ENCODE results near the gene CABP2.
A peak's percentile ranks its signal among the peaks of the same experiment; 100 is the strongest.

The CABP2 gene

DNA sequence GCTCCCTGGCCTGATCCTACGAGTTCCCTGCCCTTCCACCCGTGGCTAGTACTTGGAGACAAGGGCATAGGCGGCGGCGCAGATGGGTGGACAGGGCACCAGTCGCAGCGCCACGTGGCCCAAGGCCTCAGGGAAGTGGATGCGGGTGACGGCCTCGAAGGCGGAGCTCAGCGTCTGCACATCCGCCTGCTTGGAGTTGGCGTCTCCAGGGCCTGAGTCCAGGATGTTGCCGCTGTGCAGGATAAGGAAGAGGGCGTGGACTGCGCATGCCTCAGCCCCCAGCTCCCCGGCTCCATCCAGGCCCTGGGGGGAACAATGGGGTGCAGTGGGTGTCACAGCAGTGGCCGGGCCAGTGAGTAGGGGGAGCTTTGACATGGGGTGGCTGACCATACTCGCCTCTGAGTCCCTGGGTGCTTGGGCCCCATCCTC lies 24.7 kb downstream of the CABP2 start:
- H3K27ac ChIP-seq (ENCODE audit: low read length, poor library complexity, severe bottlenecking): no peak overlapping the region
- no peak overlapping the region for H3K4ac ChIP-seq (ENCODE audit: low read depth in 1 of 2, low read length in 2 of 2)
- H4K8ac ChIP-seq (ENCODE audit: low read length): no peak overlapping the region
- WGBS: 91% methylated on average over 21 of the region's 21 CpGs
- no peaks in the 10 kb centered on the region for H3K9me3 ChIP-seq (ENCODE audit: control insufficient read depth, low read length)
- no peak overlapping the region for H2BK12ac ChIP-seq (ENCODE audit: low read length in 2 of 2)
- H3K79me1 ChIP-seq (replicated peaks; ENCODE audit: low read length, poor library complexity, severe bottlenecking): peaks cover 57% of the 10 kb centered on the region
- no peak overlapping the region for H3K14ac ChIP-seq (ENCODE audit: low read length in 2 of 2)
- no peak overlapping the region for H2BK5ac ChIP-seq (ENCODE audit: low read depth, low read length, poor library complexity, severe bottlenecking)
- no peak overlapping the region for H3K23ac ChIP-seq (ENCODE audit: low read length in 2 of 2)
- H3K9ac ChIP-seq (ENCODE audit: low read length): no peak overlapping the region
- peaks cover 7 to 92% of the 10 kb centered on the region in 2 experiments for H3K36me3 ChIP-seq (ENCODE audit: control insufficient read depth in 1 of 2, insufficient read depth in 2 of 2, low read depth in 1 of 2, low read length in 2 of 2)
- H2BK15ac ChIP-seq (ENCODE audit: low read depth, poor library complexity, severe bottlenecking): no peak overlapping the region
- no peaks in the 10 kb centered on the region for H3K27me3 ChIP-seq (ENCODE audit: control insufficient read depth in 1 of 2, insufficient read depth in 1 of 2, low read length in 2 of 2)
- no peak overlapping the region for H3K18ac ChIP-seq (ENCODE audit: low read depth in 1 of 2, low read length in 2 of 2)
- H2BK120ac ChIP-seq (ENCODE audit: low read depth, low read length): no peak overlapping the region
- no peak overlapping the region for H3K4me2 ChIP-seq (ENCODE audit: low read length, poor library complexity, severe bottlenecking)
- H2AFZ ChIP-seq (ENCODE audit: low read depth, low read length): no peak overlapping the region
- DNase-seq: no peak
- H3K4me1 ChIP-seq (ENCODE audit: control insufficient read depth, insufficient read depth, low read depth, low read length): peaks cover 26% of the 10 kb centered on the region
- no peak overlapping the region for H4K91ac ChIP-seq (ENCODE audit: low read length)
- no peak overlapping the region for H3K4me3 ChIP-seq (ENCODE audit: insufficient read depth in 1 of 2, low read depth in 1 of 2, low read length in 2 of 2)
- H2AK5ac ChIP-seq (ENCODE audit: low read length, severe bottlenecking): no peak overlapping the region

DNA sequence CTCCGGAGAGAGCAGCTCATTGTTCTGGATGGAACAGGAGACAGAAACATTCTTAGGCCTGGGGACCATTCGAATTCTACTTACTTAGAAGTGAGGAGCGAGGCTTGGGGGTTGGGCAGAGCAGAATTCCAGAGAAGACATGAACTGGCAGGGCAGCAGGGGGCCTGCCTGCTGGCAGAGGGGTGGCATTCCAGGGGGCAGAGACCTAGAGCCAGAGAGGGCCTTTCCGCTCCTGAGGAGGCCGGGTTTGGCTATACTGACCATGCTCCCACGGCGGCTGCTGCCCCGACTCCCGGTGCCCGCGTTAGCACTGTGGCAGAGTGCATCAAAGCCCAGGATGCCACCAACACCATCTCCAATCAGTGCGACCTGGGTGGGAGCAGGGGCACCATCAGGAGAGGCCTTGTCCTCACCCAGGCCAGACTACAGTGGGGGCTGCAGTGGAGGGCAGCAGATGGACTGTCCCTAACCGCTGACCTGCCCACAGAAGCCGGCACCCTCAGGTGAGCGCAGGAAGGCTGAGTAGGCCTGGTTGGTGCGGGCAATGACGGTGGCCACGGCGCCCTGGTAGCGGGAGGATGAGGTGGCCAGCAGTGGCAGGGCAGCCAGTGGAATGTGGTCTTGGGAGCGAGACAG lies 25.5 kb downstream of the CABP2 start:
- Histone ChIP-seq H3K27ac (ENCODE audit: low read length, poor library complexity, severe bottlenecking) (no peak overlapping the region), H2AK5ac (ENCODE audit: low read length, severe bottlenecking) (no peak overlapping the region), H3K36me3 (ENCODE audit: control insufficient read depth in 1 of 2, insufficient read depth in 2 of 2, low read depth in 1 of 2, low read length in 2 of 2) (peaks cover 11 to 94% of the 10 kb centered on the region in 2 experiments), H4K91ac (ENCODE audit: low read length) (peak overlapping the region; percentile 22), H3K9me3 (ENCODE audit: control insufficient read depth, low read length) (no peaks in the 10 kb centered on the region), H2BK15ac (ENCODE audit: low read depth, poor library complexity, severe bottlenecking) (no peak overlapping the region), H4K8ac (ENCODE audit: low read length) (no peak overlapping the region), H3K27me3 (ENCODE audit: control insufficient read depth in 1 of 2, insufficient read depth in 1 of 2, low read length in 2 of 2) (no peaks in the 10 kb centered on the region), H3K4me3 (ENCODE audit: insufficient read depth in 1 of 2, low read depth in 1 of 2, low read length in 2 of 2) (no peak overlapping the region), H3K79me1 (replicated peaks; ENCODE audit: low read length, poor library complexity, severe bottlenecking) (peaks cover 57% of the 10 kb centered on the region), H3K4me1 (ENCODE audit: control insufficient read depth, insufficient read depth, low read depth, low read length) (peaks cover 21% of the 10 kb centered on the region), H3K23ac (ENCODE audit: low read length in 2 of 2) (no peak overlapping the region), H2BK5ac (ENCODE audit: low read depth, low read length, poor library complexity, severe bottlenecking) (no peak overlapping the region), H3K14ac (ENCODE audit: low read length in 2 of 2) (no peak overlapping the region), H2BK120ac (ENCODE audit: low read depth, low read length) (no peak overlapping the region), H3K4me2 (ENCODE audit: low read length, poor library complexity, severe bottlenecking) (no peak overlapping the region), H2BK12ac (ENCODE audit: low read length in 2 of 2) (no peak overlapping the region), H3K18ac (ENCODE audit: low read depth in 1 of 2, low read length in 2 of 2) (no peak overlapping the region), H3K9ac (ENCODE audit: low read length) (no peak overlapping the region), H3K4ac (ENCODE audit: low read depth in 1 of 2, low read length in 2 of 2) (no peak overlapping the region), H2AFZ (ENCODE audit: low read depth, low read length) (no peak overlapping the region)
- 94% methylated on average over 20 of the region's 21 CpGs for whole genome bisulfite sequencing
- no peak for DNase-seq

DNA sequence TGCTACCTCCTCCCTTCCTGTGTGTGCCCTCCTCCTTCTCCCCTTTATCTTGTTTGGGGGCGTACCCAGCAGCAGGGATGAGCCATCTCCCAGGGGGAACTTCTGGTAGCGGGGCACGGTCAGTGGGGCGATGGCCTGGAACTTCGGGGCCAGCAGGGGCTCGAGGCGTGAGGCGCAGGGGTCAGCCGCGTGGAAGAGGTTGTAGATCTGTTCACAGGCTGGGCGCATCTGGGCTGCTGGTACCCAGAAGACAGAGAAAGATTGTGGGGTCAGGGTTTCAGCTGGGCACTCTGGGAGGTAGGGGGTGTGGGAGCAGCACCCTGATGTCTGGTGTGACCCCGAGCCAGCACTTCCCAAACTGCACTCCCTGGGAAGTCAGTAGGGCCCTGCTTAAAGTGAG lies 27.1 kb downstream of the CABP2 start:
- no peaks in the 10 kb centered on the region for H3K27me3 ChIP-seq (ENCODE audit: control insufficient read depth in 1 of 2, insufficient read depth in 1 of 2, low read length in 2 of 2)
- H3K4ac ChIP-seq (ENCODE audit: low read depth in 1 of 2, low read length in 2 of 2): no peak overlapping the region
- H3K4me1 ChIP-seq (ENCODE audit: control insufficient read depth, insufficient read depth, low read depth, low read length): peaks cover 11% of the 10 kb centered on the region
- H3K79me1 ChIP-seq (replicated peaks; ENCODE audit: low read length, poor library complexity, severe bottlenecking): peaks cover 59% of the 10 kb centered on the region
- no peak overlapping the region for H3K23ac ChIP-seq (ENCODE audit: low read length in 2 of 2)
- H2BK120ac ChIP-seq (ENCODE audit: low read depth, low read length): no peak overlapping the region
- peaks cover 14 to 94% of the 10 kb centered on the region in 2 experiments for H3K36me3 ChIP-seq (ENCODE audit: control insufficient read depth in 1 of 2, insufficient read depth in 2 of 2, low read depth in 1 of 2, low read length in 2 of 2)
- H3K9me3 ChIP-seq (ENCODE audit: control insufficient read depth, low read length): no peaks in the 10 kb centered on the region
- H3K4me3 ChIP-seq (ENCODE audit: insufficient read depth in 1 of 2, low read depth in 1 of 2, low read length in 2 of 2): no peak overlapping the region
- no peak overlapping the region for H3K14ac ChIP-seq (ENCODE audit: low read length in 2 of 2)
- H2AK5ac ChIP-seq (ENCODE audit: low read length, severe bottlenecking): no peak overlapping the region
- H3K27ac ChIP-seq (ENCODE audit: low read length, poor library complexity, severe bottlenecking): no peak overlapping the region
- H4K91ac ChIP-seq (ENCODE audit: low read length): no peak overlapping the region
- H4K8ac ChIP-seq (ENCODE audit: low read length): no peak overlapping the region
- H3K4me2 ChIP-seq (ENCODE audit: low read length, poor library complexity, severe bottlenecking): no peak overlapping the region
- no peak overlapping the region for H2AFZ ChIP-seq (ENCODE audit: low read depth, low read length)
- WGBS: 97% methylated on average over 12 of the region's 12 CpGs
- no peak overlapping the region for H2BK12ac ChIP-seq (ENCODE audit: low read length in 2 of 2)
- no peak overlapping the region for H2BK15ac ChIP-seq (ENCODE audit: low read depth, poor library complexity, severe bottlenecking)
- no peak for DNase-seq
- no peak overlapping the region for H3K18ac ChIP-seq (ENCODE audit: low read depth in 1 of 2, low read length in 2 of 2)
- no peak overlapping the region for H3K9ac ChIP-seq (ENCODE audit: low read length)
- H2BK5ac ChIP-seq (ENCODE audit: low read depth, low read length, poor library complexity, severe bottlenecking): no peak overlapping the region

DNA sequence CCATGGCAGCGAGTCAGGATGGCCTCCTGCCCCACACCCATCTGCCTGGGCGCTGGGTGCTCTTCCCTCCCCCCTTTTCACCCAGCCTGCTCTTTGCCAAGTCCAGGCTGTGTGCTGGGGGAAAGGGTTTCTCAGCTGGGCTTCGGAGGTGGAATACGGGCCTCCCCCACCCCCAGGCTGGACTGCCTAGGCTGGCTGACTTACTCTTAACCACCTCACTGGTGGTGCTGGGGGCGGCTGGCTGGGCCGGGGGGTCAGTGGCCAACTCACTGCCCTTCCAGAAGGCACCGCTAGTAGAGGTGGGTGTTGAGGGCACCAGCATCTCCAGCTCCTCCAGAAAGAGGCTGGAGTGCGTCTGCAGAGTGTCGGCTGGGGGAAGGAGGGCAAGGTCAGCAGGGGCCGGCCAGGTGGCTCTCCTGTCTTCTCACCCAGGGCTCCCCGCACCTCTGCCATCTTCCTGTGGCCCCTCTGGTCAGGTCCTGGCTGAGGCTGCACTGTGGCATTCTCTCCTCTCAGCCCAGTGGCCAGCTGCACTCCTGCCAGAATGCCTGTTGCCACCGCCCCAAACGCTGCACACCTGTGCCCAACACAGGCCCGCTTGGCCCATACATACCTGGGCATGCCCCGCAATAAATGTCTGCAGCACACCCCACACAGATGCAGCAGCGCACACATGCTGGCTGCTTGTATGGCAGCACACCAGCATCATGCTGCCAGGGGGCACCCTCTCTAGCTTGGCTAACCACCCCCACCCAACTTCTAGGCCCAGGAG lies 27.8 kb downstream of the CABP2 start:
- peaks cover 58% of the 10 kb centered on the region for H3K79me1 ChIP-seq (replicated peaks; ENCODE audit: low read length, poor library complexity, severe bottlenecking)
- H2BK12ac ChIP-seq (ENCODE audit: low read length in 2 of 2): no peak overlapping the region
- no peak for DNase-seq
- peaks cover 20 to 97% of the 10 kb centered on the region in 2 experiments for H3K36me3 ChIP-seq (ENCODE audit: control insufficient read depth in 1 of 2, insufficient read depth in 2 of 2, low read depth in 1 of 2, low read length in 2 of 2)
- no peak overlapping the region for H2BK15ac ChIP-seq (ENCODE audit: low read depth, poor library complexity, severe bottlenecking)
- H3K4me1 ChIP-seq (ENCODE audit: control insufficient read depth, insufficient read depth, low read depth, low read length): peaks cover 17% of the 10 kb centered on the region
- H3K4ac ChIP-seq (ENCODE audit: low read depth in 1 of 2, low read length in 2 of 2): no peak overlapping the region
- no peak overlapping the region for H2AK5ac ChIP-seq (ENCODE audit: low read length, severe bottlenecking)
- no peak overlapping the region for H2BK5ac ChIP-seq (ENCODE audit: low read depth, low read length, poor library complexity, severe bottlenecking)
- H3K9ac ChIP-seq (ENCODE audit: low read length): no peak overlapping the region
- no peak overlapping the region for H3K27ac ChIP-seq (ENCODE audit: low read length, poor library complexity, severe bottlenecking)
- no peak overlapping the region for H3K23ac ChIP-seq (ENCODE audit: low read length in 2 of 2)
- H3K9me3 ChIP-seq (ENCODE audit: control insufficient read depth, low read length): no peaks in the 10 kb centered on the region
- H3K27me3 ChIP-seq (ENCODE audit: control insufficient read depth in 1 of 2, insufficient read depth in 1 of 2, low read length in 2 of 2): no peaks in the 10 kb centered on the region
- no peak overlapping the region for H3K4me3 ChIP-seq (ENCODE audit: insufficient read depth in 1 of 2, low read depth in 1 of 2, low read length in 2 of 2)
- H3K18ac ChIP-seq (ENCODE audit: low read depth in 1 of 2, low read length in 2 of 2): no peak overlapping the region
- H4K91ac ChIP-seq (ENCODE audit: low read length): no peak overlapping the region
- H2AFZ ChIP-seq (ENCODE audit: low read depth, low read length): no peak overlapping the region
- H4K8ac ChIP-seq (ENCODE audit: low read length): no peak overlapping the region
- no peak overlapping the region for H3K14ac ChIP-seq (ENCODE audit: low read length in 2 of 2)
- 98% methylated on average over 15 of the region's 16 CpGs for WGBS
- H2BK120ac ChIP-seq (ENCODE audit: low read depth, low read length): no peak overlapping the region
- no peak overlapping the region for H3K4me2 ChIP-seq (ENCODE audit: low read length, poor library complexity, severe bottlenecking)

All from mesenchymal stem cell (in vitro differentiated cells and primary cell).